GM23338 (cell line): ENCODE data around the gene ETNK1. TPM values are rescaled to one million over a fixed set of nuclear protein-coding genes. Genes with fewer than 3 reads are reported as not detected.

Experiments used
- ATAC-seq: fragments of 200-7000 bp; cut with Tn5 transposase; 3 replicates; pipeline ENCODE4 v1.9.1; 2020
- DNase-seq: peaks from one replicate; pipeline ENCODE4 v3.0.0-alpha.2; 2015; ENCODE audit warnings: low spot score
- H2AFZ ChIP-seq: fragments of 200-600 bp; sonication (generic); 2 replicates; pipeline ENCODE4 v1.8.0; 2016; ENCODE audit warnings: antibody characterized with exemption, mild to moderate bottlenecking, moderate library complexity
- H3F3A ChIP-seq: fragments of 200-600 bp; sonication (generic); replicated peaks from 2 replicates; pipeline ENCODE4 v1.8.0; 2017; ENCODE audit warnings: antibody characterized with exemption, mixed run types, low read depth
- H3K27ac ChIP-seq: fragments of 200-600 bp; sonication (generic); 2 replicates; pipeline ENCODE4 v1.6.1; 2016; ENCODE audit warnings: low read depth
- H3K27me3 ChIP-seq: fragments of 200-600 bp; sonication (generic); 2 replicates; pipeline ENCODE4 v1.8.0; 2016; ENCODE audit warnings: mild to moderate bottlenecking, mixed run types, moderate library complexity; ENCODE audit not compliant: insufficient read depth
- H3K36me3 ChIP-seq: fragments of 200-600 bp; sonication (generic); 2 replicates; pipeline ENCODE4 v1.8.0; 2016; ENCODE audit warnings: mild to moderate bottlenecking; ENCODE audit not compliant: insufficient read depth
- H3K4me1 ChIP-seq: fragments of 200-600 bp; sonication (generic); 2 replicates; pipeline ENCODE4 v1.8.0; 2016; ENCODE audit warnings: mild to moderate bottlenecking, moderate library complexity; ENCODE audit not compliant: insufficient read depth
- H3K4me2 ChIP-seq: fragments of 200-600 bp; sonication (generic); 2 replicates; pipeline ENCODE4 v1.7.1; 2017; ENCODE audit warnings: mixed run types
- H3K4me3 ChIP-seq: fragments of 200-600 bp; sonication (generic); 2 replicates; pipeline ENCODE4 v1.6.1; 2016; ENCODE audit warnings: mixed run types
- H3K79me2 ChIP-seq: fragments of 200-600 bp; sonication (generic); replicated peaks from 2 replicates; pipeline ENCODE4 v1.8.0; 2017; ENCODE audit warnings: mild to moderate bottlenecking; ENCODE audit not compliant: insufficient read depth
- H3K9me2 ChIP-seq: fragments of 200-600 bp; sonication (generic); 2 replicates; pipeline ENCODE4 v1.8.0; 2017; ENCODE audit not compliant: insufficient read depth
- H4K20me1 ChIP-seq: fragments of 200-600 bp; sonication (generic); replicated peaks from 2 replicates; pipeline ENCODE4 v1.8.0; 2017; ENCODE audit warnings: mild to moderate bottlenecking; ENCODE audit not compliant: insufficient read depth
- H3K27ac Mint-ChIP-seq: 2 replicates; pipeline ENCODE4 v1.8.0; 2020; ENCODE audit warnings: inconsistent platforms, mild to moderate bottlenecking, moderate library complexity, mixed read lengths
- H3K27me3 Mint-ChIP-seq: 3 replicates; pipeline ENCODE4 v1.8.0; 2022; ENCODE audit warnings: low read depth, mild to moderate bottlenecking, moderate library complexity, mixed read lengths, inconsistent platforms; ENCODE audit not compliant: insufficient read depth, poor library complexity
- H3K36me3 Mint-ChIP-seq: 3 replicates; pipeline ENCODE4 v1.8.0; 2021; ENCODE audit warnings: low read depth, mild to moderate bottlenecking, inconsistent platforms, moderate library complexity, mixed read lengths
- H3K4me1 Mint-ChIP-seq: 3 replicates; pipeline ENCODE4 v1.8.0; 2020; ENCODE audit warnings: mild to moderate bottlenecking, inconsistent platforms, mixed read lengths
- H3K4me3 Mint-ChIP-seq: 3 replicates; pipeline ENCODE4 v1.8.0; 2021; ENCODE audit warnings: moderate library complexity, mild to moderate bottlenecking, inconsistent platforms, mixed read lengths
- H3K9me3 Mint-ChIP-seq: 3 replicates; pipeline ENCODE4 v1.8.0; 2020; ENCODE audit warnings: moderate library complexity, mild to moderate bottlenecking, inconsistent platforms, mixed read lengths
- EZH2 ChIP-seq: fragments of 200-600 bp; sonication (generic); IDR thresholded peaks from one replicate; pipeline ENCODE4 v1.8.0; 2017; ENCODE audit warnings: antibody characterized with exemption, mild to moderate bottlenecking, low read depth; ENCODE audit not compliant: unreplicated experiment
- JUNB ChIP-seq: IDR thresholded peaks from one replicate; pipeline ENCODE4 v1.6.1; 2016; ENCODE audit warnings: antibody characterized with exemption; ENCODE audit not compliant: unreplicated experiment
- NANOG ChIP-seq: IDR thresholded peaks from 2 replicates; pipeline ENCODE4 v1.6.1; 2016; ENCODE audit warnings: antibody characterized with exemption, borderline replicate concordance
- POLR2AphosphoS5 ChIP-seq: IDR thresholded peaks from 2 replicates; pipeline ENCODE4 v1.6.1; 2016; ENCODE audit warnings: antibody characterized with exemption, low read depth
- polyA plus RNA-seq: library from polyadenylated mRNA; unstranded; fragments of >200 nt; fragmentation: Nextera tagmentation; extraction: Ambion mirVana; gene quantifications from 2 replicates; pipeline ENCODE4 v1.2.1, GENCODE V29; 2016
- total RNA-seq: library from RNA; depleted of rRNA; stranded (reverse); fragments of >200 nt; shearing (Covaris generic); gene quantifications from 2 replicates; pipeline ENCODE4 v1.2.3, GENCODE V29; 2014
- TF ChIP-seq, protein P1 (sequence below), 2 experiments: fragments of 200-600 bp in 1 of 2; sonication (generic) in 1 of 2; conservative IDR thresholded peaks; 2 replicates each; pipeline versions ENCODE4 v1.5.1 to v1.6.1; 2016 to 2017; ENCODE audit warnings: antibody characterized with exemption in 2 of 2, low read depth in 2 of 2, mild to moderate bottlenecking in 2 of 2, moderate library complexity in 1 of 2
- TF ChIP-seq, protein P2 (sequence below): fragments of 250-450 bp; sonication (Bioruptor Pico); IDR thresholded peaks from 2 replicates; pipeline ENCODE4 v1.5.0; 2020; ENCODE audit warnings: mild to moderate bottlenecking, moderate library complexity

Gene ETNK1
- total and polyA plus RNA-seq, 2 experiments from 2014 or later: 41.9 to 101 TPM

DNA sequence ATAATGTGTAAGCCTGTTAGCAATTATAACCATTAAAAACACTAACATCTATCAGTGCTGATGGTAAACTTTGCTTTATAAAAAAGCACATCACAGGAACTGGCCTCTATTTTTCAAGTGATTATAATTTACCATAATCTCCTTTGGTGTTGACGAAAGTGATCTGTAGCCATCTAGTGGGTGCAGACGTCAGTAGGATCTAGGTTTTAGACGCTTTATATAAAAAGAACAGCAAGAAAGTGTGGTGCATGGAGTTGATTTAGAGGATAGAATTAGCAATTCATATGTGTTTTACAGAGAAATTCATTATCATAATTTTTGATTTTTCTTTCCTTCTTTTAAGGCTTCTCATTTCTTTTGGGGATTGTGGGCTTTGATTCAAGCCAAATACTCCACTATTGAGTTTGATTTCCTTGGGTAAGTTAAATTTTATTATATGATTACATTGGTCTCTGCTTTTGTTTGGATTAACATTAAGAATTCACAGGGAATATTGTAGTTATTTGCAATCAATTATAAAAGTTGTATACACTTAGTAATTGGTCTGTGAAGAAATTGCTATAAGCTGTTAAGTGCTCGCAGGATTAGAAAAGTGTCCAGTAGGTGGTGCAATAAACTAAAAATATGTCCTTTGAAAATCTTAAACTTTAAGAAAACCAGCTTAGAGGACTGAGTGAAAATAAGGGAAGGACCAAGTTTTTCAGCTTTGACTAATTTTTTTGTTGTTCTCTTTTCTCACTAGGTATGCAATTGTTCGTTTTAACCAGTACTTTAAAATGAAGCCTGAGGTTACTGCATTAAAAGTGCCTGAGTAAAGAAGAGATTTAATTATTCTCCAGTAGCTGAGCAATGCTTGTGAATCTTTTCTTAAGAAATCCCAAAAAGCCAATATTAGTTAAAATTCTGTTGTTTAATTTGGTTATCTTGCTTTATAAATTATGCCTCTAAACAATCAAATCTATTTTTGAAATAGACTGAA lies 59.5 kb downstream of the ETNK1 start:
- no peak overlapping the region for H3K27ac Mint-ChIP-seq
- Histone ChIP-seq H3K27ac (no peak overlapping the region), H3K4me3 (no peak overlapping the region), H3K79me2 (no peaks in the 10 kb centered on the region), H3K4me2 (no peak overlapping the region), H3K27me3 (no peaks in the 10 kb centered on the region), H3K4me1 (no peaks in the 10 kb centered on the region), H3K9me2 (no peaks in the 10 kb centered on the region), H3F3A (no peaks in the 10 kb centered on the region), H4K20me1 (no peaks in the 10 kb centered on the region), H2AFZ (no peak overlapping the region), H3K36me3 (peaks cover 9% of the 10 kb centered on the region)
- ATAC-seq: no peak
- no peaks in the 10 kb centered on the region for H3K27me3 Mint-ChIP-seq
- no peaks in the 10 kb centered on the region for H3K4me1 Mint-ChIP-seq
- H3K4me3 Mint-ChIP-seq: no peak overlapping the region
- TF ChIP-seq, protein P1, sequence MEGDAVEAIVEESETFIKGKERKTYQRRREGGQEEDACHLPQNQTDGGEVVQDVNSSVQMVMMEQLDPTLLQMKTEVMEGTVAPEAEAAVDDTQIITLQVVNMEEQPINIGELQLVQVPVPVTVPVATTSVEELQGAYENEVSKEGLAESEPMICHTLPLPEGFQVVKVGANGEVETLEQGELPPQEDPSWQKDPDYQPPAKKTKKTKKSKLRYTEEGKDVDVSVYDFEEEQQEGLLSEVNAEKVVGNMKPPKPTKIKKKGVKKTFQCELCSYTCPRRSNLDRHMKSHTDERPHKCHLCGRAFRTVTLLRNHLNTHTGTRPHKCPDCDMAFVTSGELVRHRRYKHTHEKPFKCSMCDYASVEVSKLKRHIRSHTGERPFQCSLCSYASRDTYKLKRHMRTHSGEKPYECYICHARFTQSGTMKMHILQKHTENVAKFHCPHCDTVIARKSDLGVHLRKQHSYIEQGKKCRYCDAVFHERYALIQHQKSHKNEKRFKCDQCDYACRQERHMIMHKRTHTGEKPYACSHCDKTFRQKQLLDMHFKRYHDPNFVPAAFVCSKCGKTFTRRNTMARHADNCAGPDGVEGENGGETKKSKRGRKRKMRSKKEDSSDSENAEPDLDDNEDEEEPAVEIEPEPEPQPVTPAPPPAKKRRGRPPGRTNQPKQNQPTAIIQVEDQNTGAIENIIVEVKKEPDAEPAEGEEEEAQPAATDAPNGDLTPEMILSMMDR (conservative IDR thresholded peaks at IDR 0.05; ENCODE audit: low read depth in 2 of 2): peak; percentile 45 to 76
- TF ChIP-seq EZH2: no peak
- peaks cover 25% of the 10 kb centered on the region; the same call in 2 of the 3 replicates for H3K36me3 Mint-ChIP-seq
- H3K9me3 Mint-ChIP-seq: no peaks in the 10 kb centered on the region
- DNase-seq: peak; percentile 69

DNA sequence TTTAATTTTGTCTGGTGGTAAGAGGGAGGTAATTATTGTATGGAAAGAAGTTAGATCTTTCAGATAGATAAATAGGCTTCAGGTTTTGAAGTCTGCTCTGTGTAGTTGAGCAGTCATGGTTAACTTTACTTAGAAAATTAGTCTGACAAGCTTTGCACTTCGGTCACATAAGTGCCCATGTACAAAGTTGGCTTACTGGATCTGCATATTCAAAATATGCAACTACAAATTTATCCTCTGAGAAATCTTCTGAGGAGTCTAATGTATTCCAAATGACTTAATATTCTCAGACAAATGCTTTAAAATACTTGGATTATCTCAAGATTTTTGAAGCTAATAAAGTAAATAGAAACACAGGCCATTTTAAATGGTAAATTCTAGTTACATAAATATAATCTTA lies 61.2 kb downstream of the ETNK1 start:
- ATAC-seq: no peak
- Mint-ChIP-seq H3K9me3 (no peaks in the 10 kb centered on the region), H3K4me1 (no peaks in the 10 kb centered on the region), H3K27ac (no peak overlapping the region), H3K4me3 (no peak overlapping the region), H3K36me3 (peaks cover 15% of the 10 kb centered on the region; the same call in 2 of the 3 replicates), H3K27me3 (no peaks in the 10 kb centered on the region)
- no peaks in the 10 kb centered on the region for H3K79me2 ChIP-seq
- H3K27ac ChIP-seq: no peak overlapping the region
- H3K36me3 ChIP-seq: peaks cover 7% of the 10 kb centered on the region; the same call in 1 of the 2 replicates
- H3K4me1 ChIP-seq: no peaks in the 10 kb centered on the region
- no peak for DNase-seq
- H2AFZ ChIP-seq: no peak overlapping the region
- no peak overlapping the region for H3K4me2 ChIP-seq
- H3K9me2 ChIP-seq: no peaks in the 10 kb centered on the region
- H3F3A ChIP-seq: no peaks in the 10 kb centered on the region
- H3K4me3 ChIP-seq: no peak overlapping the region
- no peaks in the 10 kb centered on the region for H4K20me1 ChIP-seq
- H3K27me3 ChIP-seq: no peaks in the 10 kb centered on the region
- TF ChIP-seq JUNB (no peak), EZH2 (no peak), POLR2AphosphoS5 (no peak), NANOG (no peak)
- TF ChIP-seq, protein P1 (conservative IDR thresholded peaks at IDR 0.05; ENCODE audit: low read depth in 2 of 2): no peak
- TF ChIP-seq, protein P2, sequence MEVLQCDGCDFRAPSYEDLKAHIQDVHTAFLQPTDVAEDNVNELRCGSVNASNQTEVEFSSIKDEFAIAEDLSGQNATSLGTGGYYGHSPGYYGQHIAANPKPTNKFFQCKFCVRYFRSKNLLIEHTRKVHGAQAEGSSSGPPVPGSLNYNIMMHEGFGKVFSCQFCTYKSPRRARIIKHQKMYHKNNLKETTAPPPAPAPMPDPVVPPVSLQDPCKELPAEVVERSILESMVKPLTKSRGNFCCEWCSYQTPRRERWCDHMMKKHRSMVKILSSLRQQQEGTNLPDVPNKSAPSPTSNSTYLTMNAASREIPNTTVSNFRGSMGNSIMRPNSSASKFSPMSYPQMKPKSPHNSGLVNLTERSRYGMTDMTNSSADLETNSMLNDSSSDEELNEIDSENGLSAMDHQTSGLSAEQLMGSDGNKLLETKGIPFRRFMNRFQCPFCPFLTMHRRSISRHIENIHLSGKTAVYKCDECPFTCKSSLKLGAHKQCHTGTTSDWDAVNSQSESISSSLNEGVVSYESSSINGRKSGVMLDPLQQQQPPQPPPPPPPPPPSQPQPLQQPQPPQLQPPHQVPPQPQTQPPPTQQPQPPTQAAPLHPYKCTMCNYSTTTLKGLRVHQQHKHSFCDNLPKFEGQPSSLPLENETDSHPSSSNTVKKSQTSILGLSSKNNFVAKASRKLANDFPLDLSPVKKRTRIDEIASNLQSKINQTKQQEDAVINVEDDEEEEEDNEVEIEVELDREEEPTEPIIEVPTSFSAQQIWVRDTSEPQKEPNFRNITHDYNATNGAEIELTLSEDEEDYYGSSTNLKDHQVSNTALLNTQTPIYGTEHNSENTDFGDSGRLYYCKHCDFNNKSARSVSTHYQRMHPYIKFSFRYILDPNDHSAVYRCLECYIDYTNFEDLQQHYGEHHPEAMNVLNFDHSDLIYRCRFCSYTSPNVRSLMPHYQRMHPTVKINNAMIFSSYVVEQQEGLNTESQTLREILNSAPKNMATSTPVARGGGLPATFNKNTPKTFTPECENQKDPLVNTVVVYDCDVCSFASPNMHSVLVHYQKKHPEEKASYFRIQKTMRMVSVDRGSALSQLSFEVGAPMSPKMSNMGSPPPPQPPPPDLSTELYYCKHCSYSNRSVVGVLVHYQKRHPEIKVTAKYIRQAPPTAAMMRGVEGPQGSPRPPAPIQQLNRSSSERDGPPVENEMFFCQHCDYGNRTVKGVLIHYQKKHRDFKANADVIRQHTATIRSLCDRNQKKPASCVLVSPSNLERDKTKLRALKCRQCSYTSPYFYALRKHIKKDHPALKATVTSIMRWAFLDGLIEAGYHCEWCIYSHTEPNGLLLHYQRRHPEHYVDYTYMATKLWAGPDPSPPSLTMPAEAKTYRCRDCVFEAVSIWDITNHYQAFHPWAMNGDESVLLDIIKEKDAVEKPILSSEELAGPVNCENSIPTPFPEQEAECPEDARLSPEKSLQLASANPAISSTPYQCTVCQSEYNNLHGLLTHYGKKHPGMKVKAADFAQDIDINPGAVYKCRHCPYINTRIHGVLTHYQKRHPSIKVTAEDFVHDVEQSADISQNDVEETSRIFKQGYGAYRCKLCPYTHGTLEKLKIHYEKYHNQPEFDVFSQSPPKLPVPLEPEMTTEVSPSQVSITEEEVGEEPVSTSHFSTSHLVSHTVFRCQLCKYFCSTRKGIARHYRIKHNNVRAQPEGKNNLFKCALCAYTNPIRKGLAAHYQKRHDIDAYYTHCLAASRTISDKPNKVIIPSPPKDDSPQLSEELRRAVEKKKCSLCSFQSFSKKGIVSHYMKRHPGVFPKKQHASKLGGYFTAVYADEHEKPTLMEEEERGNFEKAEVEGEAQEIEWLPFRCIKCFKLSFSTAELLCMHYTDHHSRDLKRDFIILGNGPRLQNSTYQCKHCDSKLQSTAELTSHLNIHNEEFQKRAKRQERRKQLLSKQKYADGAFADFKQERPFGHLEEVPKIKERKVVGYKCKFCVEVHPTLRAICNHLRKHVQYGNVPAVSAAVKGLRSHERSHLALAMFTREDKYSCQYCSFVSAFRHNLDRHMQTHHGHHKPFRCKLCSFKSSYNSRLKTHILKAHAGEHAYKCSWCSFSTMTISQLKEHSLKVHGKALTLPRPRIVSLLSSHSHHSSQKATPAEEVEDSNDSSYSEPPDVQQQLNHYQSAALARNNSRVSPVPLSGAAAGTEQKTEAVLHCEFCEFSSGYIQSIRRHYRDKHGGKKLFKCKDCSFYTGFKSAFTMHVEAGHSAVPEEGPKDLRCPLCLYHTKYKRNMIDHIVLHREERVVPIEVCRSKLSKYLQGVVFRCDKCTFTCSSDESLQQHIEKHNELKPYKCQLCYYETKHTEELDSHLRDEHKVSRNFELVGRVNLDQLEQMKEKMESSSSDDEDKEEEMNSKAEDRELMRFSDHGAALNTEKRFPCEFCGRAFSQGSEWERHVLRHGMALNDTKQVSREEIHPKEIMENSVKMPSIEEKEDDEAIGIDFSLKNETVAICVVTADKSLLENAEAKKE: no peak
